Measurements from ENCODE around the gene PTPRN2.

DNA sequence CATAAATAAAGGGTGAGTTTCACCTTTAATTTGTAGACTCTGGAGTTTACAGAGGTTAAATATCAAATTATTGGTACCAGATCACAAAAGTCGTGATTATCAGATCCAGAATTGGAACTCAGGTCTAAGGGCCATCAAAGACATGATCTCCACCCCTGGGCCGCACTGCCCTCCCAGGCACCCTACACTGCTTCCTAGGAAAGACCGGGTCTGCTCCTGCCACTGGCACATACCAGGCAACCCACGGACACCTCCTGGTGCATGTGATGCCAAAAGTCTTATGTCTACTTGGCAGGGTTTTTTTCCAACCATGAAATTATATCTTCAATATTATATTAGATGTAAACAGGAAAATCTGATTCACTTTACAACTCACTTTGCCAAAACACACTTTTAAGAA is 452.8 kb downstream of the PTPRN2 start:
- no peak for TF ChIP-seq EZH2 (IDR thresholded peaks at IDR 0.05; ENCODE audit: borderline replicate concordance, low read depth, low read length, severe bottlenecking)
- TF ChIP-seq, protein P1, sequence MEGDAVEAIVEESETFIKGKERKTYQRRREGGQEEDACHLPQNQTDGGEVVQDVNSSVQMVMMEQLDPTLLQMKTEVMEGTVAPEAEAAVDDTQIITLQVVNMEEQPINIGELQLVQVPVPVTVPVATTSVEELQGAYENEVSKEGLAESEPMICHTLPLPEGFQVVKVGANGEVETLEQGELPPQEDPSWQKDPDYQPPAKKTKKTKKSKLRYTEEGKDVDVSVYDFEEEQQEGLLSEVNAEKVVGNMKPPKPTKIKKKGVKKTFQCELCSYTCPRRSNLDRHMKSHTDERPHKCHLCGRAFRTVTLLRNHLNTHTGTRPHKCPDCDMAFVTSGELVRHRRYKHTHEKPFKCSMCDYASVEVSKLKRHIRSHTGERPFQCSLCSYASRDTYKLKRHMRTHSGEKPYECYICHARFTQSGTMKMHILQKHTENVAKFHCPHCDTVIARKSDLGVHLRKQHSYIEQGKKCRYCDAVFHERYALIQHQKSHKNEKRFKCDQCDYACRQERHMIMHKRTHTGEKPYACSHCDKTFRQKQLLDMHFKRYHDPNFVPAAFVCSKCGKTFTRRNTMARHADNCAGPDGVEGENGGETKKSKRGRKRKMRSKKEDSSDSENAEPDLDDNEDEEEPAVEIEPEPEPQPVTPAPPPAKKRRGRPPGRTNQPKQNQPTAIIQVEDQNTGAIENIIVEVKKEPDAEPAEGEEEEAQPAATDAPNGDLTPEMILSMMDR (IDR thresholded peaks at IDR 0.05; ENCODE audit: extremely low read depth in 1 of 2, insufficient read depth in 1 of 2, low read depth in 1 of 2, low read length in 2 of 2): no peak
- TF ChIP-seq POLR2A (IDR thresholded peaks at IDR 0.05; ENCODE audit: low read depth, low read length): no peak
- no peak for TF ChIP-seq GATA2 (IDR thresholded peaks at IDR 0.05; ENCODE audit: insufficient read depth, insufficient read length, low read depth, low read length)
- no peak for TF ChIP-seq FOS (IDR thresholded peaks at IDR 0.05; ENCODE audit: borderline replicate concordance, insufficient read depth, low read length)
- TF ChIP-seq, protein P2, sequence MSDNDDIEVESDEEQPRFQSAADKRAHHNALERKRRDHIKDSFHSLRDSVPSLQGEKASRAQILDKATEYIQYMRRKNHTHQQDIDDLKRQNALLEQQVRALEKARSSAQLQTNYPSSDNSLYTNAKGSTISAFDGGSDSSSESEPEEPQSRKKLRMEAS (IDR thresholded peaks at IDR 0.05; ENCODE audit: insufficient read depth, insufficient read length): no peak

All from endothelial cell of umbilical vein (primary cell).